Mesenchymal stem cell (in vitro differentiated cells and primary cell): Measurements from ENCODE around the gene SON.

ENCODE experiments used
- DNase-seq: peaks from one replicate; pipeline ENCODE4 v3.0.0-alpha.2; 2013
- H2AFZ ChIP-seq: one replicate; pipeline ENCODE4 v1.6.1; 2013; ENCODE audit warnings: low read depth, mild to moderate bottlenecking, control low read depth, inconsistent platforms, low read length, moderate library complexity
- H2AK5ac ChIP-seq: 2 replicates; pipeline ENCODE4 v1.6.1; 2013; ENCODE audit warnings: low read length, moderate library complexity, mild to moderate bottlenecking, inconsistent platforms; ENCODE audit not compliant: severe bottlenecking
- H2BK120ac ChIP-seq: one replicate; pipeline ENCODE4 v1.6.1; 2013; ENCODE audit warnings: low read depth, mild to moderate bottlenecking, inconsistent platforms, low read length, moderate library complexity
- H2BK12ac ChIP-seq, 2 experiments: one replicate each; pipeline ENCODE4 v1.6.1; 2013; ENCODE audit warnings: inconsistent platforms in 2 of 2, low read length in 2 of 2, mild to moderate bottlenecking in 2 of 2, moderate library complexity in 2 of 2, control low read depth in 1 of 2
- H2BK15ac ChIP-seq: one replicate; pipeline ENCODE4 v1.6.1; 2013; ENCODE audit warnings: mild to moderate bottlenecking, low read depth, inconsistent platforms; ENCODE audit not compliant: poor library complexity, severe bottlenecking
- H2BK5ac ChIP-seq: 2 replicates; pipeline ENCODE4 v1.6.1; 2013; ENCODE audit warnings: low read depth, mild to moderate bottlenecking, low read length, control low read depth, inconsistent platforms; ENCODE audit not compliant: poor library complexity, severe bottlenecking
- H3K14ac ChIP-seq, 2 experiments: one replicate each; pipeline ENCODE4 v1.6.1; 2013; ENCODE audit warnings: inconsistent platforms in 2 of 2, low read length in 2 of 2, control low read depth in 1 of 2, mild to moderate bottlenecking in 1 of 2, moderate library complexity in 1 of 2
- H3K18ac ChIP-seq, 2 experiments: one replicate each; pipeline ENCODE4 v1.6.1; 2013; ENCODE audit warnings: inconsistent platforms in 2 of 2, low read length in 2 of 2, control low read depth in 1 of 2, low read depth in 1 of 2, mild to moderate bottlenecking in 1 of 2
- H3K23ac ChIP-seq, 2 experiments: one replicate each; pipeline ENCODE4 v1.6.1; 2013; ENCODE audit warnings: inconsistent platforms in 2 of 2, low read length in 2 of 2, mild to moderate bottlenecking in 2 of 2, moderate library complexity in 2 of 2, control low read depth in 1 of 2
- H3K27ac ChIP-seq: 2 replicates; pipeline ENCODE4 v1.5.1; 2013; ENCODE audit warnings: mild to moderate bottlenecking, moderate library complexity, low read length, control low read depth, inconsistent platforms; ENCODE audit not compliant: poor library complexity, severe bottlenecking
- H3K27me3 ChIP-seq, 2 experiments: 2 replicates each; pipeline versions ENCODE4 v1.6.1 to v1.7.0; 2013; ENCODE audit warnings: low read length in 2 of 2, mild to moderate bottlenecking in 2 of 2, moderate library complexity in 2 of 2, control low read depth in 1 of 2, inconsistent platforms in 1 of 2; ENCODE audit not compliant: control insufficient read depth in 1 of 2, insufficient read depth in 1 of 2
- H3K36me3 ChIP-seq, 2 experiments: 2 replicates each; pipeline versions ENCODE4 v1.6.1 to v1.7.0; 2013; ENCODE audit warnings: low read length in 2 of 2, control low read depth in 1 of 2, inconsistent platforms in 1 of 2, low read depth in 1 of 2, mild to moderate bottlenecking in 1 of 2; ENCODE audit not compliant: insufficient read depth in 2 of 2, control insufficient read depth in 1 of 2
- H3K4ac ChIP-seq, 2 experiments: one replicate each; pipeline ENCODE4 v1.6.1; 2013; ENCODE audit warnings: inconsistent platforms in 2 of 2, low read length in 2 of 2, mild to moderate bottlenecking in 2 of 2, moderate library complexity in 2 of 2, control low read depth in 1 of 2, low read depth in 1 of 2
- H3K4me1 ChIP-seq: 2 replicates; pipeline ENCODE4 v1.6.1; 2013; ENCODE audit warnings: low read depth, low read length, control low read depth; ENCODE audit not compliant: control insufficient read depth, insufficient read depth
- H3K4me2 ChIP-seq: 2 replicates; pipeline ENCODE4 v1.6.1; 2013; ENCODE audit warnings: low read length, mild to moderate bottlenecking, inconsistent platforms; ENCODE audit not compliant: poor library complexity, severe bottlenecking
- H3K4me3 ChIP-seq, 2 experiments: 2 replicates each; pipeline versions ENCODE4 v1.5.1 to v1.7.0; 2013; ENCODE audit warnings: low read length in 2 of 2, mild to moderate bottlenecking in 2 of 2, control low read depth in 1 of 2, low read depth in 1 of 2; ENCODE audit not compliant: insufficient read depth in 1 of 2
- H3K79me1 ChIP-seq: replicated peaks from 2 replicates; pipeline ENCODE4 v1.6.1; 2013; ENCODE audit warnings: mild to moderate bottlenecking, control low read depth, low read length, inconsistent platforms; ENCODE audit not compliant: poor library complexity, severe bottlenecking
- H3K9ac ChIP-seq: 2 replicates; pipeline ENCODE4 v1.7.0; 2013; ENCODE audit warnings: mild to moderate bottlenecking, low read length, moderate library complexity
- H3K9me3 ChIP-seq: 2 replicates; pipeline ENCODE4 v1.7.0; 2013; ENCODE audit warnings: mild to moderate bottlenecking, low read length; ENCODE audit not compliant: control insufficient read depth
- H4K8ac ChIP-seq: one replicate; pipeline ENCODE4 v1.6.1; 2013; ENCODE audit warnings: inconsistent platforms, mild to moderate bottlenecking, low read length, moderate library complexity
- H4K91ac ChIP-seq: one replicate; pipeline ENCODE4 v1.6.1; 2013; ENCODE audit warnings: mild to moderate bottlenecking, low read length, inconsistent platforms
- WGBS: methylation state at CpG from one replicate; pipeline ENCODE4 v1.1.7; 2013; ENCODE audit warnings: mixed read lengths; 5-methylcytosine and 5-hydroxymethylcytosine counted together

SON gene

GRCh38 chr21:33543505-33544129 is 779 bp downstream of the SON start:
- peak overlapping the region in 1 of 2 experiments; percentile 90 for H3K4ac ChIP-seq
- no peaks in the 10 kb centered on the region for H3K9me3 ChIP-seq
- H2BK120ac ChIP-seq: peak overlapping the region; percentile 44
- no peak overlapping the region for H2AFZ ChIP-seq
- peak overlapping the region; percentile 100 for H3K9ac ChIP-seq
- peak overlapping the region; percentile 83 to 89 for H3K18ac ChIP-seq
- no peak for DNase-seq
- peak overlapping the region; percentile 64 to 98 for H3K4me3 ChIP-seq
- H3K14ac ChIP-seq: no peak overlapping the region
- no peak overlapping the region for H3K23ac ChIP-seq
- peak overlapping the region; percentile 61 for H3K4me2 ChIP-seq
- under 1% methylated on average over 18 of the region's 26 CpGs for WGBS
- H3K79me1 ChIP-seq: peaks cover 2% of the 10 kb centered on the region
- H4K8ac ChIP-seq: peak overlapping the region; percentile 47
- peaks cover 4 to 27% of the 10 kb centered on the region in 2 experiments for H3K36me3 ChIP-seq
- H2BK12ac ChIP-seq: peak overlapping the region in 1 of 2 experiments; percentile 34
- peak overlapping the region; percentile 98 for H3K27ac ChIP-seq
- H2BK15ac ChIP-seq: no peak overlapping the region
- no peaks in the 10 kb centered on the region for H3K27me3 ChIP-seq
- peak overlapping the region; percentile 48 for H2BK5ac ChIP-seq
- peak overlapping the region; percentile 75 for H2AK5ac ChIP-seq
- peak overlapping the region; percentile 92 for H4K91ac ChIP-seq
- H3K4me1 ChIP-seq: peaks cover 3% of the 10 kb centered on the region

- Histone ChIP-seq H3K9ac (peak overlapping the region; percentile 100), H3K4me1 (peaks cover 3% of the 10 kb centered on the region), H3K4me3 (peak overlapping the region in 1 of 2 experiments; percentile 98), H3K79me1 (no peaks in the 10 kb centered on the region), H2AK5ac (no peak overlapping the region), H3K23ac (no peak overlapping the region), H3K36me3 (peaks cover 8 to 31% of the 10 kb centered on the region in 2 experiments), H2BK5ac (no peak overlapping the region), H3K9me3 (no peaks in the 10 kb centered on the region), H2BK15ac (no peak overlapping the region), H3K4ac (no peak overlapping the region), H3K27ac (no peak overlapping the region), H2AFZ (no peak overlapping the region), H3K27me3 (no peaks in the 10 kb centered on the region), H3K18ac (no peak overlapping the region), H3K14ac (no peak overlapping the region), H3K4me2 (peak overlapping the region; percentile 43), H2BK120ac (no peak overlapping the region), H4K91ac (no peak overlapping the region), H4K8ac (no peak overlapping the region), H2BK12ac (no peak overlapping the region)
- 91% methylated on average over 2 of the region's 8 CpGs for WGBS
- no peak for DNase-seq
These were observed 1.8 kb downstream of the SON start for GRCh38 chr21:33544451-33545195.

- WGBS: 99% methylated on average over 3 of the region's 3 CpGs
- H4K91ac ChIP-seq: no peak overlapping the region
- H2BK12ac ChIP-seq: no peak overlapping the region
- no peaks in the 10 kb centered on the region for H3K9me3 ChIP-seq
- DNase-seq: no peak
- no peak overlapping the region for H2AK5ac ChIP-seq
- peak overlapping the region in 1 of 2 experiments; percentile 98 for H3K4me3 ChIP-seq
- no peak overlapping the region for H3K4me2 ChIP-seq
- H3K27ac ChIP-seq: no peak overlapping the region
- no peak overlapping the region for H2BK15ac ChIP-seq
- H3K36me3 ChIP-seq: peaks cover 23 to 46% of the 10 kb centered on the region in 2 experiments
- no peak overlapping the region for H4K8ac ChIP-seq
- H3K4ac ChIP-seq: no peak overlapping the region
- no peak overlapping the region for H3K23ac ChIP-seq
- H3K9ac ChIP-seq: peak overlapping the region; percentile 100
- no peak overlapping the region for H3K18ac ChIP-seq
- H3K4me1 ChIP-seq: peaks cover 5% of the 10 kb centered on the region
- no peak overlapping the region for H3K14ac ChIP-seq
- H2BK120ac ChIP-seq: no peak overlapping the region
- no peak overlapping the region for H2AFZ ChIP-seq
- peaks cover 1% of the 10 kb centered on the region for H3K79me1 ChIP-seq
- no peak overlapping the region for H2BK5ac ChIP-seq
- H3K27me3 ChIP-seq: no peaks in the 10 kb centered on the region
These were observed 3.2 kb downstream of the SON start for GRCh38 chr21:33546086-33546485.
